Smooth muscle cell (in vitro differentiated cells): Measurements from ENCODE around the gene PACRG. TPM values are rescaled to one million over a fixed set of nuclear protein-coding genes. Genes with fewer than 3 reads are reported as not detected.

Experiments
- DNase-seq: peaks from one replicate; lab custom pipeline; 2025; ENCODE audit not compliant: unreplicated experiment; lab: John Stamatoyannopoulos, UW
- H2AFZ ChIP-seq: fragments of 200-600 bp; sonication (generic); 2 replicates; pipeline ENCODE4 v1.6.0; 2016; ENCODE audit warnings: antibody characterized with exemption, low read depth, mild to moderate bottlenecking
- H3F3A ChIP-seq: fragments of 200-600 bp; sonication (generic); 2 replicates; pipeline ENCODE4 v1.6.0; 2017; ENCODE audit warnings: antibody characterized with exemption, low read depth
- H3K27ac ChIP-seq: fragments of 200-600 bp; sonication (generic); 2 replicates; pipeline ENCODE4 v1.5.1; 2016; ENCODE audit warnings: low read depth, mild to moderate bottlenecking
- H3K27me3 ChIP-seq: fragments of 200-600 bp; sonication (generic); 2 replicates; pipeline ENCODE4 v1.6.1; 2016; ENCODE audit warnings: low read depth, mild to moderate bottlenecking
- H3K36me3 ChIP-seq: fragments of 200-600 bp; sonication (generic); 2 replicates; pipeline ENCODE4 v1.5.1; 2016; ENCODE audit warnings: low read depth
- H3K4me1 ChIP-seq: fragments of 200-600 bp; sonication (generic); 2 replicates; pipeline ENCODE4 v1.5.1; 2016; ENCODE audit warnings: low read depth
- H3K4me2 ChIP-seq: fragments of 200-600 bp; sonication (generic); 2 replicates; pipeline ENCODE4 v1.6.0; 2016; ENCODE audit warnings: mild to moderate bottlenecking
- H3K4me3 ChIP-seq: fragments of 200-600 bp; sonication (generic); 2 replicates; pipeline ENCODE4 v1.5.1; 2016; ENCODE audit warnings: mild to moderate bottlenecking
- H3K79me2 ChIP-seq: fragments of 200-600 bp; sonication (generic); 2 replicates; pipeline ENCODE4 v1.6.0; 2016; ENCODE audit warnings: low read depth, mild to moderate bottlenecking
- H3K9ac ChIP-seq: fragments of 200-600 bp; sonication (generic); 2 replicates; pipeline ENCODE4 v1.6.0; 2016; ENCODE audit warnings: low read depth
- H3K9me3 ChIP-seq: fragments of 200-600 bp; sonication (generic); replicated peaks from 2 replicates; pipeline ENCODE4 v1.5.1; 2016; ENCODE audit warnings: low read depth
- H4K20me1 ChIP-seq: fragments of 200-600 bp; sonication (generic); 2 replicates; pipeline ENCODE4 v1.6.0; 2016; ENCODE audit warnings: low read depth
- CTCF ChIP-seq: fragments of 200-600 bp; sonication (generic); IDR thresholded peaks from 2 replicates; pipeline ENCODE4 v1.5.1; 2017; ENCODE audit warnings: borderline replicate concordance, mild to moderate bottlenecking, antibody characterized with exemption; ENCODE audit not compliant: insufficient read depth, poor library complexity, severe bottlenecking
- WGBS: methylation state at CpG from one replicate; pipeline ENCODE4 v1.1.7; 2016; ENCODE audit warnings: low lambda C conversion rate; 5-methylcytosine and 5-hydroxymethylcytosine counted together
- polyA plus RNA-seq: library from polyadenylated mRNA; unstranded; fragments of >200 nt; fragmentation: Nextera tagmentation; extraction: Ambion mirVana; gene quantifications from 2 replicates; pipeline ENCODE4 v1.2.1, GENCODE V29; 2016
- total RNA-seq: library from RNA; depleted of rRNA; stranded (reverse); fragments of >200 nt; gene quantifications from 2 replicates; pipeline ENCODE4 v1.2.3, GENCODE V29; 2014

The PACRG gene
- total and polyA plus RNA-seq, 2 experiments from 2014 or later = not detected

- H3K4me3 ChIP-seq = no peak overlapping the region
- H4K20me1 ChIP-seq = no peaks in the 10 kb centered on the region
- 94% methylated on average over 18 of the region's 18 CpGs for WGBS
- no peak overlapping the region for H3K27ac ChIP-seq
- H3K27me3 ChIP-seq = no peaks in the 10 kb centered on the region
- DNase-seq = no peak
- H2AFZ ChIP-seq = no peak overlapping the region
- no peak overlapping the region for H3K4me2 ChIP-seq
- no peaks in the 10 kb centered on the region for H3K79me2 ChIP-seq
- H3F3A ChIP-seq = no peaks in the 10 kb centered on the region
- no peaks in the 10 kb centered on the region for H3K36me3 ChIP-seq
- no peak overlapping the region for H3K9ac ChIP-seq
- H3K9me3 ChIP-seq = no peaks in the 10 kb centered on the region
- no peaks in the 10 kb centered on the region for H3K4me1 ChIP-seq
- no peak for TF ChIP-seq CTCF
Observed at GRCh38 chr6:162868397-162868796, 140.6 kb downstream of the PACRG start.

- Histone ChIP-seq H3K79me2 (no peaks in the 10 kb centered on the region), H3K9ac (no peak overlapping the region), H3K4me1 (no peaks in the 10 kb centered on the region), H4K20me1 (no peaks in the 10 kb centered on the region), H3F3A (no peaks in the 10 kb centered on the region), H3K27ac (no peak overlapping the region), H3K36me3 (no peaks in the 10 kb centered on the region), H2AFZ (no peak overlapping the region), H3K4me2 (no peak overlapping the region), H3K4me3 (no peak overlapping the region), H3K9me3 (no peaks in the 10 kb centered on the region), H3K27me3 (no peaks in the 10 kb centered on the region)
- TF ChIP-seq CTCF = no peak
- DNase-seq = no peak
- WGBS = 83% methylated on average over 1 of the region's 1 CpG
Observed at GRCh38 chr6:162871966-162872365, 144.2 kb downstream of the PACRG start.

DNA sequence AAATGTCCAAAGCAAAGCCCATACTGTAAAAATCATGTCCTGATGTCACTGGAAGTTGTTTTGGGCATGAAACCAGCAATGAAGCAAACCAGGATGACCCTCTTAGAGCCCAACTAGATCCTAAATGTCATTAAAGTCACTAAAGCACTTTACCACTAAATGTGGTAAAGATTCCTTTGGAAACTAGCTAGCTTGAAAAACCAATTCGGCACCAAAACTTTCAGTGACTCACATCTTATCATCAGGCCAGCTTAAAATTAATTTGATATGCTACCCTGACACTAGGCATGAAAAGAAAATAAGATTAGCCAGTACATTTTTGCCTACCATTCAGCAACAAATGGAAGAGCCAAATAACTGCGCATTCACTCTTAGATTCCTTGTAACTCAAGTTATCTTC is 145.8 kb downstream of the PACRG start:
- Histone ChIP-seq H3K79me2 (no peaks in the 10 kb centered on the region), H3K4me1 (no peaks in the 10 kb centered on the region), H3K27me3 (no peaks in the 10 kb centered on the region), H4K20me1 (no peaks in the 10 kb centered on the region), H3K36me3 (no peaks in the 10 kb centered on the region), H3K4me2 (peak overlapping the region; percentile 39), H3K27ac (no peak overlapping the region), H3K9me3 (no peaks in the 10 kb centered on the region), H2AFZ (no peak overlapping the region), H3K9ac (no peak overlapping the region), H3F3A (no peaks in the 10 kb centered on the region), H3K4me3 (no peak overlapping the region)
- WGBS = 51% methylated on average over 2 of the region's 2 CpGs
- no peak for TF ChIP-seq CTCF
- DNase-seq = no peak

GRCh38 chr6:162875070-162875469 is 147.3 kb downstream of the PACRG start:
- no peaks in the 10 kb centered on the region for H3K36me3 ChIP-seq
- WGBS = 95% methylated on average over 2 of the region's 2 CpGs
- no peaks in the 10 kb centered on the region for H4K20me1 ChIP-seq
- DNase-seq = no peak
- H3K9ac ChIP-seq = no peak overlapping the region
- no peak overlapping the region for H3K27ac ChIP-seq
- H3K9me3 ChIP-seq = no peaks in the 10 kb centered on the region
- H3F3A ChIP-seq = no peaks in the 10 kb centered on the region
- H3K4me2 ChIP-seq = no peak overlapping the region
- no peaks in the 10 kb centered on the region for H3K79me2 ChIP-seq
- no peaks in the 10 kb centered on the region for H3K4me1 ChIP-seq
- TF ChIP-seq CTCF = no peak
- H2AFZ ChIP-seq = no peak overlapping the region
- H3K4me3 ChIP-seq = no peak overlapping the region
- H3K27me3 ChIP-seq = no peaks in the 10 kb centered on the region
